ENCODE data around the gene BLMH.
"Not testable (repeated sequence)": the region's sequence is repeated elsewhere in the genome, so short reads cannot be mapped to it uniquely, and the experiment has no call there.

BLMH gene

GRCh38 chr17:30236297-30236624 lies 55.5 kb downstream of the BLMH start:
- H3K9ac ChIP-seq (ENCODE audit: low read depth, low read length), result no peak overlapping the region; the same call in 1 of the 2 replicates
- peak overlapping the region; percentile 44 for H3K4me3 ChIP-seq (ENCODE audit: low read length)
- H3K27me3 ChIP-seq (ENCODE audit: insufficient read depth, low read length), result peaks cover 79% of the 10 kb centered on the region
- H3K36me3 ChIP-seq (ENCODE audit: insufficient read depth, low read length), result no peaks in the 10 kb centered on the region
- no peaks in the 10 kb centered on the region for H3K9me3 ChIP-seq (ENCODE audit: insufficient read depth, low read depth, low read length)
- 49% methylated on average over 10 of the region's 10 CpGs for WGBS
- H3K27ac ChIP-seq (ENCODE audit: low read depth, low read length), result no peak overlapping the region
- H3K4me1 ChIP-seq (ENCODE audit: insufficient read depth, low read length), result no peaks in the 10 kb centered on the region; the same call in none of the 2 replicates

GRCh38 chr17:30235386-30236296 lies 56.1 kb downstream of the BLMH start, which contains the start of gene SLC6A4:
SLC6A4 (minus strand) TSS chr17:30235697; CDS start chr17:30221958, 13,739 bp downstream.
- Histone ChIP-seq H3K9ac (ENCODE audit: low read depth, low read length) (no peak within 1 kb of the TSS; the same call in 1 of the 2 replicates), H3K27me3 (ENCODE audit: insufficient read depth, low read length) (peaks cover 83% of the 10 kb centered on the region), H3K4me1 (ENCODE audit: insufficient read depth, low read length) (no peaks in the 10 kb centered on the region; the same call in none of the 2 replicates), H3K36me3 (ENCODE audit: insufficient read depth, low read length) (no peaks in the 10 kb centered on the region), H3K9me3 (ENCODE audit: insufficient read depth, low read depth, low read length) (no peaks in the 10 kb centered on the region), H3K27ac (ENCODE audit: low read depth, low read length) (no peak within 1 kb of the TSS), H3K4me3 (ENCODE audit: low read length) (peak within 1 kb of the TSS; percentile 44)
- WGBS, result 8% methylated on average over 82 of the region's 82 CpGs

GRCh38 chr17:30234964-30235363 lies 56.8 kb downstream of the BLMH start:
- Histone ChIP-seq H3K9me3 (ENCODE audit: insufficient read depth, low read depth, low read length) (no peaks in the 10 kb centered on the region), H3K36me3 (ENCODE audit: insufficient read depth, low read length) (no peaks in the 10 kb centered on the region), H3K4me1 (ENCODE audit: insufficient read depth, low read length) (no peaks in the 10 kb centered on the region; the same call in none of the 2 replicates), H3K9ac (ENCODE audit: low read depth, low read length) (no peak overlapping the region), H3K27me3 (ENCODE audit: insufficient read depth, low read length) (peaks cover 89% of the 10 kb centered on the region), H3K4me3 (ENCODE audit: low read length) (peak overlapping the region; percentile 44), H3K27ac (ENCODE audit: low read depth, low read length) (no peak overlapping the region)
- WGBS, result 72% methylated on average over 12 of the region's 12 CpGs

GRCh38 chr17:30234296-30234695 lies 57.4 kb downstream of the BLMH start:
- Histone ChIP-seq H3K27ac (ENCODE audit: low read depth, low read length) (no peak overlapping the region), H3K27me3 (ENCODE audit: insufficient read depth, low read length) (peaks cover 86% of the 10 kb centered on the region), H3K9ac (ENCODE audit: low read depth, low read length) (no peak overlapping the region), H3K4me3 (ENCODE audit: low read length) (no peak overlapping the region), H3K4me1 (ENCODE audit: insufficient read depth, low read length) (no peaks in the 10 kb centered on the region; the same call in none of the 2 replicates), H3K36me3 (ENCODE audit: insufficient read depth, low read length) (no peaks in the 10 kb centered on the region), H3K9me3 (ENCODE audit: insufficient read depth, low read depth, low read length) (no peaks in the 10 kb centered on the region)
- 89% methylated on average over 6 of the region's 6 CpGs for WGBS

GRCh38 chr17:30232824-30233427 lies 58.8 kb downstream of the BLMH start:
- Histone ChIP-seq H3K27ac (ENCODE audit: low read depth, low read length) (no peak overlapping the region), H3K4me1 (ENCODE audit: insufficient read depth, low read length) (no peaks in the 10 kb centered on the region), H3K9ac (ENCODE audit: low read depth, low read length) (no peak overlapping the region), H3K4me3 (ENCODE audit: low read length) (no peak overlapping the region), H3K36me3 (ENCODE audit: insufficient read depth, low read length) (no peaks in the 10 kb centered on the region), H3K27me3 (ENCODE audit: insufficient read depth, low read length) (peaks cover 73% of the 10 kb centered on the region), H3K9me3 (ENCODE audit: insufficient read depth, low read depth, low read length) (no peaks in the 10 kb centered on the region)
- 83% methylated on average over 11 of the region's 11 CpGs for WGBS

GRCh38 chr17:30232015-30232823 lies 59.5 kb downstream of the BLMH start:
- Histone ChIP-seq H3K36me3 (ENCODE audit: insufficient read depth, low read length) (no peaks in the 10 kb centered on the region), H3K9ac (ENCODE audit: low read depth, low read length) (no peak overlapping the region), H3K27ac (ENCODE audit: low read depth, low read length) (no peak overlapping the region), H3K9me3 (ENCODE audit: insufficient read depth, low read depth, low read length) (no peaks in the 10 kb centered on the region), H3K4me1 (ENCODE audit: insufficient read depth, low read length) (no peaks in the 10 kb centered on the region), H3K27me3 (ENCODE audit: insufficient read depth, low read length) (peaks cover 65% of the 10 kb centered on the region), H3K4me3 (ENCODE audit: low read length) (no peak overlapping the region)
- 84% methylated on average over 10 of the region's 10 CpGs for WGBS

GRCh38 chr17:30230596-30231125 lies 61.1 kb downstream of the BLMH start:
- Histone ChIP-seq H3K27me3 (ENCODE audit: insufficient read depth, low read length) (peaks cover 52% of the 10 kb centered on the region), H3K4me3 (ENCODE audit: low read length) (no peak overlapping the region), H3K4me1 (ENCODE audit: insufficient read depth, low read length) (no peaks in the 10 kb centered on the region), H3K36me3 (ENCODE audit: insufficient read depth, low read length) (no peaks in the 10 kb centered on the region), H3K27ac (ENCODE audit: low read depth, low read length) (no peak overlapping the region), H3K9ac (ENCODE audit: low read depth, low read length) (no peak overlapping the region), H3K9me3 (ENCODE audit: insufficient read depth, low read depth, low read length) (no peaks in the 10 kb centered on the region)
- 90% methylated on average over 7 of the region's 7 CpGs for WGBS

GRCh38 chr17:30230009-30230408 lies 61.7 kb downstream of the BLMH start:
- WGBS, result no CpG with 5 or more reads among the region's 1 CpG

GRCh38 chr17:30229012-30229411 lies 62.7 kb downstream of the BLMH start:
- WGBS, result 85% methylated on average over 7 of the region's 7 CpGs
- Histone ChIP-seq H3K9ac (ENCODE audit: low read depth, low read length) (no peak overlapping the region), H3K27me3 (ENCODE audit: insufficient read depth, low read length) (peaks cover 35% of the 10 kb centered on the region), H3K9me3 (ENCODE audit: insufficient read depth, low read depth, low read length) (no peaks in the 10 kb centered on the region), H3K4me3 (ENCODE audit: low read length) (no peak overlapping the region), H3K36me3 (ENCODE audit: insufficient read depth, low read length) (no peaks in the 10 kb centered on the region), H3K27ac (ENCODE audit: low read depth, low read length) (no peak overlapping the region), H3K4me1 (ENCODE audit: insufficient read depth, low read length) (peaks cover 5% of the 10 kb centered on the region; the same call in 1 of the 2 replicates)

More at GRCh38 chr17:30230009-30230408, 61.7 kb downstream of the BLMH start:
- not testable (repeated sequence) for H3K9ac ChIP-seq (ENCODE audit: low read depth, low read length); H3K27ac ChIP-seq (ENCODE audit: low read depth, low read length); H3K36me3 ChIP-seq (ENCODE audit: insufficient read depth, low read length); H3K4me3 ChIP-seq (ENCODE audit: low read length); H3K4me1 ChIP-seq (ENCODE audit: insufficient read depth, low read length); H3K9me3 ChIP-seq (ENCODE audit: insufficient read depth, low read depth, low read length)
- H3K27me3 ChIP-seq (ENCODE audit: insufficient read depth, low read length), result peaks cover 45% of the 10 kb centered on the region

GRCh38 chr17:30228011-30228410 lies 63.7 kb downstream of the BLMH start:
- Histone ChIP-seq H3K36me3 (ENCODE audit: insufficient read depth, low read length) (no peaks in the 10 kb centered on the region), H3K9ac (ENCODE audit: low read depth, low read length) (no peak overlapping the region), H3K27me3 (ENCODE audit: insufficient read depth, low read length) (peaks cover 25% of the 10 kb centered on the region), H3K9me3 (ENCODE audit: insufficient read depth, low read depth, low read length) (no peaks in the 10 kb centered on the region), H3K4me3 (ENCODE audit: low read length) (no peak overlapping the region), H3K27ac (ENCODE audit: low read depth, low read length) (no peak overlapping the region), H3K4me1 (ENCODE audit: insufficient read depth, low read length) (peaks cover 5% of the 10 kb centered on the region; the same call in 1 of the 2 replicates)
- WGBS, result 97% methylated on average over 3 of the region's 3 CpGs
